ENCODE data around the gene NINJ1. TPM values are rescaled to one million over a fixed set of nuclear protein-coding genes. Genes with fewer than 3 reads are reported as not detected.

Gene NINJ1
- total RNA-seq, 4 donors from 2014 or later, result 64.6 to 113 (median 94.8) TPM

DNA sequence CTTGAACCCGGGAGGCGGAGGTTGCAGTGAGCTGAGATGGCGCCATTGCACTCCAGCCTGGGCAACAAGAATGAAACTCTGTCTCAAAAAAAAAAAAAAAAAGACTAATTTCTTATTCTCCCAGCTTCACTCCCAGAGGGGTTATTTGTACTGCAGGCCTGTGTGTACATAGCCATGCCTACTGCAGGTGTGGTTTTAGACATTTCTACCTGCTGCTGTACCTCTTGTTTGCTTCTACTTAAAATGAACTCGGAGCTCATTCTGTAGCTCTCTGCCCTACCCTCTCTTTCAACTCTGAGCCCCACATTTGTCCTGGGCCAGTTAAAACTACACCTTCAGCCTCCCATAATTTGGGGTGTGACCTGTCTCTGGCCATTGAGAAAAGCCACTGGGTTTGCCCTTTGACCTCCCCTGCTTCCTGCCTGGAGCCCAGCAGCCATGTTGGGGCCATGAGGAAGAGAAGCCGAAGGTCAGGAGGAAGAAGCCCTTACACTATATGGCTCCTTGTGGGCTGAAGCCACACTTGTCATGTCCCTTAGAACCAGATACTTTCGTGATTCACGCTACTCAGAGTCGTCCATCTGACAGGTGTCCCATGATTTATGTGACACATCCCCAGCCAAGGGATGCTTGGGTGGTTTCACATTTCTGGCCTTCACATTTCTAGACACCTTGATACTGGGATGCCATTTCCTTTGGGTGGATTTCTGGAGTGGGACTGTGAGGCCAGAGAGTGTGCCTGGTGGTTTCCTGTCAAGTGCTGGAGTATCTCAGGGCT, 47.4 kb downstream of the NINJ1 start:
- no peak for TF ChIP-seq POLR2A (IDR thresholded peaks at IDR 0.05)
- TF ChIP-seq, protein P1, sequence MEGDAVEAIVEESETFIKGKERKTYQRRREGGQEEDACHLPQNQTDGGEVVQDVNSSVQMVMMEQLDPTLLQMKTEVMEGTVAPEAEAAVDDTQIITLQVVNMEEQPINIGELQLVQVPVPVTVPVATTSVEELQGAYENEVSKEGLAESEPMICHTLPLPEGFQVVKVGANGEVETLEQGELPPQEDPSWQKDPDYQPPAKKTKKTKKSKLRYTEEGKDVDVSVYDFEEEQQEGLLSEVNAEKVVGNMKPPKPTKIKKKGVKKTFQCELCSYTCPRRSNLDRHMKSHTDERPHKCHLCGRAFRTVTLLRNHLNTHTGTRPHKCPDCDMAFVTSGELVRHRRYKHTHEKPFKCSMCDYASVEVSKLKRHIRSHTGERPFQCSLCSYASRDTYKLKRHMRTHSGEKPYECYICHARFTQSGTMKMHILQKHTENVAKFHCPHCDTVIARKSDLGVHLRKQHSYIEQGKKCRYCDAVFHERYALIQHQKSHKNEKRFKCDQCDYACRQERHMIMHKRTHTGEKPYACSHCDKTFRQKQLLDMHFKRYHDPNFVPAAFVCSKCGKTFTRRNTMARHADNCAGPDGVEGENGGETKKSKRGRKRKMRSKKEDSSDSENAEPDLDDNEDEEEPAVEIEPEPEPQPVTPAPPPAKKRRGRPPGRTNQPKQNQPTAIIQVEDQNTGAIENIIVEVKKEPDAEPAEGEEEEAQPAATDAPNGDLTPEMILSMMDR (IDR thresholded peaks at IDR 0.05), result no peak
- peak in 1 of 2 donors; percentile 39 for DNase-seq (ENCODE audit: low spot score in 2 of 2)
- intact Hi-C loops (cut with DNase I; ENCODE audit: low total_unique reads), result no loop called here
- H3K4me3 ChIP-seq (ENCODE audit: low read depth, poor library complexity, severe bottlenecking), result no peak overlapping the region
- WGBS, 2 donors, result 93 to 96% methylated on average over 8 of the region's 8 CpGs

DNA sequence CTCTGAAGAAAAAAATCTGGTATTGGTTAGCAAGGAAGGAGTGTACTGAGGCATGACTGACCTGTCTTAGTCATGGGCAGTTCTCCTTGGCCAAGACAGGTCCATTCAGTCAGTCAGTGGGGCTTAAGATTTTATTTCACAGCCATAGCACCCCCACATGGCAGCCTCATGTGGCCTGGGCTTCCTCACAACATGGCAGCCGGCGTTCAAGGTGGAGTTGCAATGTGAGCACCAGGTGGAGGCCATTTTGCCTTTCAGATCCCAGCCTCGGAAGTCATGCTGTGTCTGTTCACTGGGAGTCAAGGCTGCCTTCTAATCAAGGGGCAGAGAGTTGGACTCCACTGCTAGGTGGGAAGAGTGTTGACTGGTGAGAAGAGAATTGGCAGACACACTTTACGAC, 48.4 kb downstream of the NINJ1 start:
- peak in 1 of 2 donors; percentile 64 for DNase-seq (ENCODE audit: low spot score in 2 of 2)
- WGBS, 2 donors, result 95 to 97% methylated on average over 4 of the region's 4 CpGs
- intact Hi-C loops (cut with DNase I; ENCODE audit: low total_unique reads), result no loop called here
- TF ChIP-seq, protein P1 (IDR thresholded peaks at IDR 0.05), result no peak
- no peak for TF ChIP-seq POLR2A (IDR thresholded peaks at IDR 0.05)
- no peak overlapping the region for H3K4me3 ChIP-seq (ENCODE audit: low read depth, poor library complexity, severe bottlenecking)

DNA sequence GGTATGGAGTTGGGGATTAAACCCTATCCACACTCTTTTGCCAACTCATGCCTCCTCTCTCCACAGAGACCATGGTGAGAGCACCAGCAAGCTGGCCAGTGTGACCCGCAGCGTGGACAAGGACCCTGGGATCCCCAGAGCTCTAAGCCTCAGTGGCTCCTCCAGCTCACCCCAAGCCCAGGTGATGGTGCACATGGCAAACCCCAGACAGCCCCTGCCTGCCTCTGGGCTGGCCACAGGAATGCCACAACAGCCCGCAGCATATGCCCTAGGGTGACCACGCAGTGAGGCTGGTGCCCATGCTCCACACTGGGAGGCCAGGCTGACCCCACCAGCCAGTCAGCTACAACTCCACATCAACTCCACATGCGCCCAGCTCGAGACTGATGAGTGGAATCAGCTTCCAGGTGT, 49.6 kb downstream of the NINJ1 start:
- no peak overlapping the region for H3K4me3 ChIP-seq (ENCODE audit: low read depth, poor library complexity, severe bottlenecking)
- peak in 1 of 2 donors; percentile 32 for DNase-seq (ENCODE audit: low spot score in 2 of 2)
- no peak for TF ChIP-seq POLR2A (IDR thresholded peaks at IDR 0.05)
- TF ChIP-seq, protein P1 (IDR thresholded peaks at IDR 0.05), result no peak
- intact Hi-C loops (cut with DNase I; ENCODE audit: low total_unique reads), result no loop called here
- WGBS, 2 donors, result 97 to 100% methylated on average over 4 of the region's 6 CpGs

DNA sequence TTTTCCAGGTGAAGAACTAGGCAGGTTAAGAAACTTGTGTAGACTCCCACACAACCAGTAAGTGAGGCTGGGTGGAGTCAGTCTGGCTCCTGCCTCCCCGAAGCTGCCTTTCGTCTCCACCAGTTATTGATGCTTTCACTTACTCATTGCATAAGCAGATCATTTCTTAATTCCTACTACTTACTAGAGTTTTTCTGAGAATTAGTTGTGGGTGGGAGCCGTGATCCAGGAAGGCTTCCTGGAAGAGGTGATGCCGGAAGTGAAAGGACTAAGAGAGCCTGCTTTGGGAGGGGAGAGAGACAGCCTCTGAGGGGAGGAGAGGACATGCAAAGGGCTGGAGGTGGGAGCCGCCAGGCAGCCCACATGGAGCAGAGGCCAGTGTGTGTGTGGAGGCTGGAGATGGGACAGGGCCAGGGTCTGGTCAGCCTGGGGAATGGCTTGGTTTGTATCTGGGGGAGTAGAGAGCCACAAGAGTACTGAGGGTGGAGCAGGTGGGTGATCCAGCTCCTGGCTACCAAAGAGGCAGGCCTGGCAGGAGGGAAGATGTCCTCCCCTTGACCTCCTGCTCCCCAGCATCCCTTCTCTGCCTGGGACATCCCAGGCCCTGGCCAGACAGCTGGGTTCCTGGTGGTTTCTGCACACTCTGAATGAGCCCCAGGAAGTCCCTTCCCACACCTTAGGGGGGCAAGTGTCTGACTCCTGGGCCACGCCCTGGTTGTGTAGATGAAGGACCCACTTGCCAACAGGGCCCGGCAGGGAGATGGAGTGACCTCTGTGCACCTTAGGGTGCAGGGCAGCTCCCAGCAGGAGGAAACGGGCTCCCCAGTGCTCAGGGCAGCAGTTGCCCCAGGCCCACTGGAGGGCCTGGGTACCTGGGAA, 50.2 kb downstream of the NINJ1 start:
- DNase-seq (ENCODE audit: low spot score in 2 of 2), result peak in 1 of 2 donors; percentile 52
- H3K4me3 ChIP-seq (ENCODE audit: low read depth, poor library complexity, severe bottlenecking), result no peak overlapping the region
- TF ChIP-seq POLR2A (IDR thresholded peaks at IDR 0.05), result no peak
- TF ChIP-seq, protein P1 (IDR thresholded peaks at IDR 0.05), result no peak
- intact Hi-C loops (cut with DNase I; ENCODE audit: low total_unique reads), result no loop called here
- WGBS, 2 donors, result 65 to 76% methylated on average over 5 to 7 of the region's 8 CpGs

DNA sequence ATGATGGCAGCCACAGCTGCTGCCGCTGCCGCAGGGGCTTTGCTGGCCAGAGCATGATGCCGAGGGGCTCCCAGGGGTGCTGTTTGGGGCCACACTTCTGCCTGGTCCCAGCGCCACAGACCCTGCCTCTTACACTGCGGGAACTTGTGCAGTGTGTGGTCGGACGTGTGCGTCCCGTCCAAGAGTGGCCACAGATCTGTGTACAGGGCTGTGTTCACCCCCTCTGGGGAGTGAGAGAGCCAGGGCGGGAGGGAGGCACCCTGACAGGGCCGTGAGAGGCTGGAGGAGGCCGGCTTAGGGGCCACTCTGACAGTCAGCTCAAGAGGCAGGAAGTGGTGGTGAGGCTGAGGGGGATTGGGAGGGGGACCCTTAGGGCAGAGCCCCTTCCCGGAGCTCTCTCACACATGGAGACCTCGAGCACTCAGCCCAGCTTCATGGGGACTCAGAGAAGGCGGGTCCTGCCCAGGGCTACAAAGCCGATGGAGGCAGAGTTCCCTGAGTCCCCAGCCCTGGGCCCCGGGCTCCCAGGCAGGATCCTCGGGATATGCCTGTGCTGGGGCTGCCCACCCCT, 51.1 kb downstream of the NINJ1 start:
- no peak overlapping the region for H3K4me3 ChIP-seq (ENCODE audit: low read depth, poor library complexity, severe bottlenecking)
- DNase-seq (ENCODE audit: low spot score in 2 of 2), result peak in 1 of 2 donors; percentile 77
- intact Hi-C loops (cut with DNase I; ENCODE audit: low total_unique reads), result no loop called here
- no peak for TF ChIP-seq POLR2A (IDR thresholded peaks at IDR 0.05)
- TF ChIP-seq, protein P1 (IDR thresholded peaks at IDR 0.05), result no peak
- WGBS, 2 donors, result 55 to 66% methylated on average over 16 of the region's 18 CpGs

All from lower leg skin (tissue), 4 donors.